Fibroblast of peridontal ligament (primary cell): ENCODE results near the gene LRRC15.

Experiments used
- DNase-seq: peaks from one replicate; pipeline ENCODE4 v3.0.0-alpha.2; 2010; ENCODE audit errors: extremely low read depth

Gene LRRC15

GRCh38 chr3:194320744-194321243 lies 48.7 kb downstream of the LRRC15 start:
- DNase-seq, result no peak

- DNase-seq, result no peak
Measured at GRCh38 chr3:194320100-194320499, 49.4 kb downstream of the LRRC15 start.

- no peak for DNase-seq
Measured at GRCh38 chr3:194318511-194319161, 50.9 kb downstream of the LRRC15 start.

- DNase-seq, result no peak
Measured at GRCh38 chr3:194316918-194317317, 52.6 kb downstream of the LRRC15 start.

GRCh38 chr3:194315965-194316361 lies 53.6 kb downstream of the LRRC15 start:
- DNase-seq, result peak; percentile 54

- DNase-seq, result peak; percentile 69
Measured at GRCh38 chr3:194315088-194315964, 54.2 kb downstream of the LRRC15 start.

- DNase-seq, result no peak
Measured at GRCh38 chr3:194314388-194315068, 55.0 kb downstream of the LRRC15 start.

GRCh38 chr3:194313560-194314387 lies 55.8 kb downstream of the LRRC15 start:
- peak; percentile 56 for DNase-seq

GRCh38 chr3:194312743-194313281 lies 56.7 kb downstream of the LRRC15 start:
- peak; percentile 43 for DNase-seq

- DNase-seq, result no peak
Measured at GRCh38 chr3:194312186-194312742, 57.3 kb downstream of the LRRC15 start.

- no peak for DNase-seq
Measured at GRCh38 chr3:194311000-194311399, 58.5 kb downstream of the LRRC15 start.

GRCh38 chr3:194310060-194310835 lies 59.3 kb downstream of the LRRC15 start:
- DNase-seq, result no peak

GRCh38 chr3:194308601-194309449 lies 60.7 kb downstream of the LRRC15 start:
- no peak for DNase-seq

GRCh38 chr3:194307849-194308248 lies 61.7 kb downstream of the LRRC15 start:
- DNase-seq, result no peak

- no peak for DNase-seq
Measured at GRCh38 chr3:194306771-194307640, 62.5 kb downstream of the LRRC15 start.

GRCh38 chr3:194306109-194306686 lies 63.3 kb downstream of the LRRC15 start:
- no peak for DNase-seq

- no peak for DNase-seq
Measured at GRCh38 chr3:194305356-194306108, 64.0 kb downstream of the LRRC15 start.
